Neuronal stem cell (in vitro differentiated cells): ENCODE data around the gene TOPAZ1.

Source experiments
- DNase-seq: peaks from one replicate; pipeline ENCODE4 v3.0.0-alpha.2; 2013; ENCODE audit warnings: low spot score
- H2AFZ ChIP-seq: one replicate; pipeline ENCODE4 v1.6.1; 2013; ENCODE audit warnings: mild to moderate bottlenecking, low read length, inconsistent platforms
- H2AK5ac ChIP-seq: 2 replicates; pipeline ENCODE4 v1.6.1; 2013; ENCODE audit warnings: low read depth, mild to moderate bottlenecking, inconsistent platforms, low read length, moderate library complexity, mixed read lengths
- H2BK120ac ChIP-seq: 2 replicates; pipeline ENCODE4 v1.6.1; 2013; ENCODE audit warnings: low read depth, mild to moderate bottlenecking, inconsistent platforms, low read length, moderate library complexity, mixed read lengths
- H2BK12ac ChIP-seq: one replicate; pipeline ENCODE4 v1.6.1; 2013; ENCODE audit warnings: low read length, inconsistent platforms
- H2BK15ac ChIP-seq: 2 replicates; pipeline ENCODE4 v1.6.1; 2013; ENCODE audit warnings: mild to moderate bottlenecking, low read length, inconsistent platforms, mixed read lengths
- H2BK5ac ChIP-seq: one replicate; pipeline ENCODE4 v1.6.1; 2013; ENCODE audit warnings: inconsistent platforms, mild to moderate bottlenecking, low read length, moderate library complexity
- H3K14ac ChIP-seq: one replicate; pipeline ENCODE4 v1.6.1; 2013; ENCODE audit warnings: low read length, inconsistent platforms
- H3K18ac ChIP-seq: 2 replicates; pipeline ENCODE4 v1.6.1; 2013; ENCODE audit warnings: low read length, inconsistent platforms
- H3K23ac ChIP-seq: 2 replicates; pipeline ENCODE4 v1.6.1; 2013; ENCODE audit warnings: low read depth, mild to moderate bottlenecking, mixed read lengths, low read length, inconsistent platforms; ENCODE audit not compliant: poor library complexity
- H3K27ac ChIP-seq: replicated peaks from 3 replicates; pipeline ENCODE4 v1.5.1; 2013; ENCODE audit warnings: low read length, inconsistent platforms
- H3K27me3 ChIP-seq, 3 experiments: 2 replicates each; pipeline ENCODE4 v1.6.1; 2013; ENCODE audit warnings: low read length in 3 of 3, mild to moderate bottlenecking in 2 of 3, inconsistent platforms in 1 of 3, low read depth in 1 of 3, mixed read lengths in 1 of 3, moderate library complexity in 1 of 3; ENCODE audit not compliant: control insufficient read depth in 3 of 3, insufficient read depth in 3 of 3
- H3K36me3 ChIP-seq, 2 donors: replicated peaks in 1 of 2; 2 replicates each; pipeline ENCODE4 v1.6.1; 2013; ENCODE audit warnings: low read length in 2 of 2; ENCODE audit not compliant: control insufficient read depth in 2 of 2, insufficient read depth in 2 of 2
- H3K4ac ChIP-seq: 2 replicates; pipeline ENCODE4 v1.6.1; 2013; ENCODE audit warnings: inconsistent platforms, mild to moderate bottlenecking, low read length, moderate library complexity
- H3K4me1 ChIP-seq, 2 donors: 1 replicate in 1 of 2; 2 replicates in 1 of 2; pipeline ENCODE4 v1.6.1; 2013; ENCODE audit warnings: low read length in 2 of 2, low read depth in 1 of 2; ENCODE audit not compliant: control insufficient read depth in 2 of 2, insufficient read depth in 1 of 2
- H3K4me2 ChIP-seq: one replicate; pipeline ENCODE4 v1.6.1; 2013; ENCODE audit warnings: mild to moderate bottlenecking, low read length, inconsistent platforms; ENCODE audit not compliant: insufficient read depth, poor library complexity, severe bottlenecking
- H3K4me3 ChIP-seq, 2 donors: 2 replicates each; pipeline ENCODE4 v1.5.1; 2013; ENCODE audit warnings: low read length in 2 of 2, mild to moderate bottlenecking in 2 of 2, inconsistent platforms in 1 of 2, moderate library complexity in 1 of 2
- H3K79me1 ChIP-seq: one replicate; pipeline ENCODE4 v1.6.1; 2013; ENCODE audit warnings: low read depth, mild to moderate bottlenecking, inconsistent platforms, low read length, moderate library complexity
- H3K9ac ChIP-seq: one replicate; pipeline ENCODE4 v1.6.1; 2013; ENCODE audit warnings: mild to moderate bottlenecking, low read depth, low read length, inconsistent platforms; ENCODE audit not compliant: poor library complexity
- H3K9me3 ChIP-seq, 2 donors: replicated peaks in 1 of 2; 2 replicates each; pipeline versions ENCODE3 to v1.6.1; 2013; ENCODE audit warnings: low read length in 2 of 2, mild to moderate bottlenecking in 2 of 2, inconsistent platforms in 1 of 2, low read depth in 1 of 2, mixed read lengths in 1 of 2, moderate library complexity in 1 of 2; ENCODE audit not compliant: control insufficient read depth in 2 of 2, insufficient read depth in 1 of 2
- H4K8ac ChIP-seq: one replicate; pipeline ENCODE4 v1.6.1; 2013; ENCODE audit warnings: low read depth, mild to moderate bottlenecking, inconsistent platforms, low read length, moderate library complexity
- H4K91ac ChIP-seq: one replicate; pipeline ENCODE4 v1.6.1; 2013; ENCODE audit warnings: low read length, low read depth, mild to moderate bottlenecking, inconsistent platforms; ENCODE audit not compliant: poor library complexity
- WGBS, 2 donors: extraction: QIAGEN DNeasy Blood & Tissue Kit; methylation state at CpG; one replicate each; pipeline ENCODE4 v1.1.7; 2013; ENCODE audit warnings: missing lambda C conversion rate in 2 of 2, mixed read lengths in 1 of 2; ENCODE audit not compliant: insufficient read length in 2 of 2, insufficient replicate concordance in 1 of 2; ENCODE audit errors: extremely low coverage in 2 of 2; 5-methylcytosine and 5-hydroxymethylcytosine counted together

The TOPAZ1 gene

DNA sequence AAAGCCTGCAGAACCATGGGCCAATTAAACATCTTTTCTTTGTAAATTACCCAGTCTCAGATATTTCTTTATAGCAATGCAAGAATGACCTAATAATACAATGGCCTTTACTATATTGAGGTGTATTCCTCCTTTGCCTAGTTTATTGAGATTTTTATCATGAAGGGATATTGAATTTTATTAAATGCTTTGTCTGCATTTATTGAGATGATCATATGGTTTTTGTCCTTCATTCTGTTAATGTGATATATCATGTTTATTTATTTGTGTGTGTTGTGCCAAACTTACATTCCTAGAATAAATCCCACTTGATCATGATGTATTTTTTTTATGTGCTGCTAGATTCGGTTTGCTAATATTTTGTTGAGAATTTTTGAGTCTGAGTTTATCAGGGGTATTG lies 36.2 kb downstream of the TOPAZ1 start:
- H2BK15ac ChIP-seq = no peak overlapping the region
- no peak overlapping the region for H4K91ac ChIP-seq
- no peak overlapping the region for H2BK120ac ChIP-seq
- H3K18ac ChIP-seq = no peak overlapping the region
- no peak for DNase-seq
- no peak overlapping the region for H3K14ac ChIP-seq
- no peaks in the 10 kb centered on the region for H3K4me1 ChIP-seq
- H3K4ac ChIP-seq = no peak overlapping the region
- no peaks in the 10 kb centered on the region for H3K36me3 ChIP-seq
- no peak overlapping the region for H4K8ac ChIP-seq
- no peak overlapping the region for H3K27ac ChIP-seq
- no peak overlapping the region for H2AFZ ChIP-seq
- no peak overlapping the region for H3K4me3 ChIP-seq
- H3K9me3 ChIP-seq = no peaks in the 10 kb centered on the region
- H3K9ac ChIP-seq = no peak overlapping the region
- no CpG with 5 or more reads among the region's 1 CpG for WGBS, 2 donors
- no peaks in the 10 kb centered on the region for H3K27me3 ChIP-seq
- no peak overlapping the region for H3K23ac ChIP-seq
- H3K4me2 ChIP-seq = no peak overlapping the region
- H2AK5ac ChIP-seq = no peak overlapping the region
- no peak overlapping the region for H2BK5ac ChIP-seq
- no peaks in the 10 kb centered on the region for H3K79me1 ChIP-seq
- H2BK12ac ChIP-seq = no peak overlapping the region

GRCh38 chr3:44280077-44280476 lies 38.4 kb downstream of the TOPAZ1 start:
- H3K4me1 ChIP-seq = no peaks in the 10 kb centered on the region

GRCh38 chr3:44280631-44281030 lies 38.9 kb downstream of the TOPAZ1 start:
- no peak overlapping the region for H3K27ac ChIP-seq
- no peak overlapping the region for H4K91ac ChIP-seq
- H3K4me1 ChIP-seq = no peaks in the 10 kb centered on the region
- no peaks in the 10 kb centered on the region for H3K79me1 ChIP-seq
- no peak overlapping the region for H3K4ac ChIP-seq
- H3K14ac ChIP-seq = no peak overlapping the region
- H3K18ac ChIP-seq = no peak overlapping the region
- no peak overlapping the region for H3K23ac ChIP-seq
- H3K4me3 ChIP-seq = no peak overlapping the region
- H3K4me2 ChIP-seq = no peak overlapping the region
- H4K8ac ChIP-seq = no peak overlapping the region
- H2BK12ac ChIP-seq = no peak overlapping the region
- H3K9ac ChIP-seq = no peak overlapping the region
- H3K9me3 ChIP-seq = no peaks in the 10 kb centered on the region
- H3K27me3 ChIP-seq = no peaks in the 10 kb centered on the region
- H2BK15ac ChIP-seq = no peak overlapping the region
- no peak for DNase-seq
- no peaks in the 10 kb centered on the region for H3K36me3 ChIP-seq
- WGBS, 2 donors = no CpG with 5 or more reads among the region's 2 CpGs
- H2BK120ac ChIP-seq = no peak overlapping the region
- no peak overlapping the region for H2BK5ac ChIP-seq
- H2AK5ac ChIP-seq = no peak overlapping the region
- no peak overlapping the region for H2AFZ ChIP-seq

More at GRCh38 chr3:44280077-44280476, 38.4 kb downstream of the TOPAZ1 start:
- no peak overlapping the region for H3K23ac ChIP-seq
- no peak overlapping the region for H3K18ac ChIP-seq
- H2BK5ac ChIP-seq = no peak overlapping the region
- no peak overlapping the region for H4K91ac ChIP-seq
- no CpG with 5 or more reads among the region's 3 CpGs for WGBS, 2 donors
- no peak for DNase-seq
- H3K4ac ChIP-seq = no peak overlapping the region
- no peaks in the 10 kb centered on the region for H3K79me1 ChIP-seq
- no peaks in the 10 kb centered on the region for H3K9me3 ChIP-seq
- H3K4me2 ChIP-seq = no peak overlapping the region
- H2AK5ac ChIP-seq = no peak overlapping the region
- H3K9ac ChIP-seq = no peak overlapping the region
- no peak overlapping the region for H3K4me3 ChIP-seq
- no peaks in the 10 kb centered on the region for H3K36me3 ChIP-seq
- no peak overlapping the region for H3K14ac ChIP-seq
- H2BK15ac ChIP-seq = no peak overlapping the region
- H2BK120ac ChIP-seq = no peak overlapping the region
- H3K27ac ChIP-seq = no peak overlapping the region
- no peak overlapping the region for H2AFZ ChIP-seq
- H3K27me3 ChIP-seq = no peaks in the 10 kb centered on the region
- H2BK12ac ChIP-seq = no peak overlapping the region
- H4K8ac ChIP-seq = no peak overlapping the region

DNA sequence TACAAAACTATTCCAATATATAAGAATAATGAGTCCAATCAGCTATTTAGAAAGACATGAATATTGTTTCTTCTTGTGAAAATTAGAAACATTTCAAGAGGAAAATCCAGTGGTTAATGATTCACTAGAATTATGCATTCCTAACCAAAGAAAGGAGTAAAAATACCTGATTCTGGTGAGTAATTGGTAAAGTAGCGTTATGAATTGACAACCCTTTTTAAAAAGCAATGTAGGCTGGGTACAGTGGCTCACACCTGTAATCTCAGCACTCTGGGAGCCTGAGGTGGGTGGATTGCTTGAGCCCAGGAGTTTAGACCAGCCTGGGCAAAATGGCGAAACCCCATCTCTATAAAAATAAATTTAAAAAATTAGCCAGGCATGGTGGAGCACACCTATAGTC lies 43.3 kb downstream of the TOPAZ1 start:
- no peak overlapping the region for H2AK5ac ChIP-seq
- H3K4ac ChIP-seq = no peak overlapping the region
- H3K27ac ChIP-seq = no peak overlapping the region
- no peak overlapping the region for H3K4me3 ChIP-seq
- H4K91ac ChIP-seq = no peak overlapping the region
- H3K23ac ChIP-seq = no peak overlapping the region
- DNase-seq = no peak
- no peak overlapping the region for H2BK15ac ChIP-seq
- no peaks in the 10 kb centered on the region for H3K36me3 ChIP-seq
- no peak overlapping the region for H3K4me2 ChIP-seq
- WGBS, 2 donors = no CpG with 5 or more reads among the region's 2 CpGs
- no peak overlapping the region for H3K9ac ChIP-seq
- H3K4me1 ChIP-seq = no peaks in the 10 kb centered on the region
- H4K8ac ChIP-seq = no peak overlapping the region
- H2AFZ ChIP-seq = no peak overlapping the region
- no peaks in the 10 kb centered on the region for H3K27me3 ChIP-seq
- H3K79me1 ChIP-seq = no peaks in the 10 kb centered on the region
- H3K18ac ChIP-seq = no peak overlapping the region
- no peak overlapping the region for H2BK5ac ChIP-seq
- H2BK120ac ChIP-seq = no peak overlapping the region
- H3K14ac ChIP-seq = no peak overlapping the region
- H2BK12ac ChIP-seq = no peak overlapping the region
- H3K9me3 ChIP-seq = no peaks in the 10 kb centered on the region
